Stimulated activated CD4-positive, alpha-beta T cell treated with anti-CD3 and anti-CD28 coated beads, Interleukin-12 subunit alpha, Interleukin-12 subunit beta, amount 100 ng/mL, for 24 hours (primary cell): ENCODE data around the gene MAP4.
"Not testable (repeated sequence)": the region's sequence is repeated elsewhere in the genome, so short reads cannot be mapped to it uniquely, and the experiment has no call there.

Experiments used
- DNase-seq, 2 experiments: peaks; one replicate each; pipeline ENCODE4 v3.0.0-alpha.2; 2020; ENCODE audit warnings: low read depth in 2 of 2

The MAP4 gene

DNA sequence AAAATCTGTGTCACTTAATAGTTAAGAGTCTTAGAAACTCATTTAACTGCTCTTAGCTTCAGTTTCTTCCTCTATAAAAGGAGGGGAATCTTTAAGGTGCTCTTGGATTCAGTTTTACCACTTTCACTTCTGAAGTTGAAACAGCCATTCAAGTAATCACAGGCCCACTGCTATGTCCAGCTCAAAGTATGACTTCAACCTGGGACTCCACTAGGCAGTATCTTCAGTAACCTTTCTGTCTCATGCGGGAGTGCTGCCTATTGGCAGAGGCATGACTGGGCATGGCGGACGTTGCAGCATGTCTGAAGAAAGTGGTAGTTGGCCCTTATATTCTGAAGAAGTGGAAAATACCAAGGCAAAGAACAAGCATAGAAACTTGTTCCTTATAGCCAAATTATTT lies 121.0 kb downstream of the MAP4 start:
- DNase-seq: no peak

DNA sequence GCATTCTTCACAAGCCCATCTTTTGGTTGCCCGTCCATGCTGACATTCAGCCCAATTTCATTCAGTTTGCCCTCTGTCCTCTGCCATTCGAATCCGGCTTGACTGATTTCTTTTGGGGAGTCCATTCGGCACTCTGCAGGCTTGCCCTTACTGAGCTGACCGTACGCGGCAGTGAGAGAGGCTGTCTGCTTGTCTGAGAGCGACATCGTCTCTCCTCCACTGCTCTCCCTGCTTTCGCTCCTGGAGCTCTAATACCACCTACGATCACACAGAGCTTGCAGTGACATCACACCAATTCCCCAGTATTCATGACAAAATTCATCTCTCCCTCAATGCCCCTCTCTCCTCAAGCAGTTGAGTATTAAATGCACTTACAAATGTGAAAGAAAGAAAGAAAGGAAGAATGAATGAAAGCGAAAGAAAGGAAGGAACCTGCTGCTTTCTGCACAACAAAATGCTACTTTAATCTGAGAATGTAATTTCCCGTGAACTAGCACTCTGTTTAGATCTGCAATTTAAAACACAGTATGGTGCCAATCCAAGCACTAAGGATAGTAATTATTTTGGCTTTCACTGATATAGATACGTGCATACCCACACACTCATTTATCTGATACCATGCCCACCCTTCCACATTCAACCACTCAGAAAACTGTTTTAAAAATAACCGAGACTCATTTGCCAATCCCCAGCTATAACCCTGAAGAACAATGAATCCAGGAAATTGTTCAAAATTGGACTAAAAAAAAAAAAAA lies 123.8 kb downstream of the MAP4 start:
- DNase-seq: no peak

DNA sequence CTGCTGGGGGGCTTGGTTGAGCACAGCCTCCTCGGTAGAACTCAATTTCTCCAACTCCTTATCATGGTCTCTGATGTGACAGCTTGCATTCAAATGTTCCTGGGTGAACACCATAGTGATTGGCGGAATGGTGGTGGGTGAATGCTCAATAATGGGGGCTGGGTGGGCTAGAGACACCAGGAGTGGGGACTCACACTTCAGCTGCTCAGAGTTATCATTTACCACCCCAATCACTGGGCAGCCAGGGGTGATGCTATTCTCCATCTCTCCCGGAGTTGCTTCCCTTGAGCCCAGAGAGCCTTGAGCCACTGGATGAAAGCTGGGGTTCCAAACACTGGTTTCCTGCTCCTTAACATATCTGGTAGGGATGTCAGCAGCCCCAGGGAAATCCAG lies 124.6 kb downstream of the MAP4 start:
- no peak for DNase-seq

DNA sequence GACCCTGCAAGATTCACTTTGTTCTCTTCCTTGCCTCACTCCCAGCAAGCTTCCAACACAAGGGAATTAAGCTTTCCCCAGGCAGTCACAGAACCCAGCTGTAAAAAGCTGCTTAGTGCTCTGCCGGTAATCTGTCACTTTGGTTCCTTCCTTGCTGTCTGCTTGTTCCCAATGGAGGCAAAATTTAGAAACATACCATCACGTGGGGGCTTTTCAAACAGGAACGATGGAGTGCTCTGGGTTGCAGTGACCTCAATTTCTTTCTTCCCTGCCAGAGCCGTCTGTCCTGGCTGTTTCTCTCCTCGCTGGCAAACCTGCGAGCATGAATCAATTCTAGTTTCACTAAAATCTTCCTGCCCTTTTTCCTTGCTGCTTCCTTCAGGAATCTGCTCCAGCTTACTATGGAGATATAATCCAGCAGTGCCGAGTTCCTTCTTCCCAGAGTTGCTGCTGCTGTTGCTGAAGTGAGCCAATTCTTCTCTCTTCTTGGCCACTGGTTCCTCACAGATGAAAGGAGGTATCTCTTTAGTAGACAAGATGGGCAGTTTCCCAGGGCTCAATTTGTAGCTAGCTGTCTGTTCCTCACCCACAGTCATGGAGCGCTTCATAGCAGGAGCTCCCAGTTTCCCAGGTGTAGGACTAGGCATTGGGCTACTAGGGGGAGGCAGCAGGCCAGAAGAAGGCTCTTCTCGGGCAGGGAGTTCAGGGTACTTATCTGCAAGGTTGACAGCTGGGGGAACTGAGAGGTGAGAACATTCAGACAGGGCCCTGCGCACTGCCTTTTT lies 125.2 kb downstream of the MAP4 start:
- no peak for DNase-seq

DNA sequence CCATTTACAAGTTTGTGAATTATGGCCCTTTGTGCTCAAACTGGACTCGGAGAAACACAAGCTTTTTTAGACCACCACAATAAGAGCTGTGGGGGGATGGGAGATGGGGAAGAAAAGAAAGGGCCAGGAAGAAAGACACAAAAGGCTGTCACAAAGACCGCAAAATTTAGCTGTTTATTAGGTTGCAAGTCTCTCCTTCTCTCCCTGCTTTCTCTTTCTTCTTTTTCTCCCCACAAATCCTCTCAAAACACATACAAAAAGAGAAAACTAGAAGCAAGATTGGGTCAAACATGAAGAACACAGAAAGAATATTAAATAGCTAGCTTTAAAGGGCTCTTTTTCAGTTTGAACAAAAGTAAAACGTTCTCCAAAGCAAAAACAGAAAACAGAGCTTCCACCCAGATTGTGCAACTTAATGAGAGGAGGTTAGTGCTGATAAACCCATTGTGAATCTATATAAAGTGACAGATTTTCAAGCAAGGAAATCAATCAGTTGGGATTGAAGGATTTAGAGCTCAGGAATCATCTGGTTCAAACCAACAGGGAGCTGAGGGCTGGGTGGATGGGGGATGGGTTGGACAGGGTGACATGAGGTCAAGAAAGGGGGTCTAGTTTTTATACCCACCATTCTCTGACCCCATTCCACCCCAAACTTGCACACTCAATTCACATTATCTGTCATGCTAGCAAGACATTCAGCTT lies 125.9 kb downstream of the MAP4 start:
- no peak for DNase-seq

DNA sequence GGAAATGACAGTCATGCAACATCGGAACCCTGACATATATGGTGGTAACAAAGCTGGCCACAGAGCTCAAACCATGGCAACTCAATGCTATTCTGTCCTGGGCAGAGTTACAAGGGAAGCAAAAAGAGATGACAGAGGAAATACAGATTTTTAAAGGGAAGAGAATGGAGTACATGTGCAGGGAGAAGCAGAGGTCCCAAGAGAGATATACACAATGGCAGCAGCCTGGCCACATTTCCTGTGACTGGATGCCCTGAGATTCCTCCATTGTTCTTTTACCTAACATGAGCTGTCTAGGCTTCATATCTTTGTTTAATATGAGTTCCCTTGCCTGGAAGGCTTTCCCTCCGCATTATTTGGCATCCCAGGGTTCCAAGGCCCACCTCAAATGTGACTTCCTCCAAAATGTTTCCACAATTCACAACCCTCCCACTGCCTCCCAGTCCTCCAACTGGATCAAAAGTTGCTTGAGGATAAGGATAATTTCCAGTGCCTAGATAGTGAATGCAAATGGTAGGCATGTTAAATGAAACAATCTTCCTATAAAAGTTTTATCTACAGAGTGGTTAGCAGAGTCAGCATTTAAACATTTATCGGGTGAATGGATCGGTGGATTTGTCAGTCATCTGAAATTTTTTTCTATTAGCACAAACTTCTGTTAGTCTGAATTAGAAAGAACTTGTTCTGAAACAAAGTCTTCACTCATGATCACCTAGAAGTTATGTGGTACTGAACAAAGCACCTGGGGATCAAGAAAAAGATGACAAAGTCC lies 127.0 kb downstream of the MAP4 start:
- no peak for DNase-seq

DNA sequence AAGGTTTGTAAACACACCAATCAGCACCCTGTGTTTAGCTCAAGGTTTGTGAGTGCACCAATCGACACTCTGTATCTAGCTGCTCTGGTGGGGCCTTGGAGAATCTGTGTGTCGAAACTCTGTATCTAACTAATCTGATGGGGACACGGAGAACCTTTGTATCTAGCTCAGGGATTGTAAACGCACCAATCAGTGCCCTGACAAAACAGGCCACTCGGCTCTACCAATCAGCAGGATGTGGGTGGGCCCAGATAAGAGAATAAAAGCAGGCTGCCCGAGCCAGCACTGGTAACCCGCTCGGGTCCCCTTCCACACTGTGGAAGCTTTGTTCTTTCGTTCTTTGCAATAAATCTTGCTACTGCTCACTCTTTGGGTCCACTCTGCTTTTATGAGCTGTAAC lies 128.2 kb downstream of the MAP4 start:
- not testable (repeated sequence) for DNase-seq

DNA sequence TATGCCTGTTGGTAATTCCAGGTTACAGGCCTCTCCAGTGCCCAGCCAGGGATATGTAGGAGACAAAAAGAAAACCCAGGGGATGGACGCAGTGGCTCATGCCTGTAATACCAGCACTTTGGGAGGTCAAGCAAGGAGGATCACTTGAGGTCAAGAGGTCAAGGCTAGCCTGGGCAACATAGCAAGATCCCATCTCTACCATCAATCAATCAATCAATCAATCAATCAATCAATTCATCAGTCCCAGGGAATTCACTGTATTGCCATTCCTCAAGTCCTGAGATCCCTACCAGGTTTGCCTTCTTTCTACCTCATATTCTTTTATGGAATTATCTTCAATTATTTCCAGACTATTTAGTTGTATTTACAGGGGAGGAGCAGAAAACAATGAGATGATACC lies 131.0 kb downstream of the MAP4 start:
- DNase-seq: no peak

DNA sequence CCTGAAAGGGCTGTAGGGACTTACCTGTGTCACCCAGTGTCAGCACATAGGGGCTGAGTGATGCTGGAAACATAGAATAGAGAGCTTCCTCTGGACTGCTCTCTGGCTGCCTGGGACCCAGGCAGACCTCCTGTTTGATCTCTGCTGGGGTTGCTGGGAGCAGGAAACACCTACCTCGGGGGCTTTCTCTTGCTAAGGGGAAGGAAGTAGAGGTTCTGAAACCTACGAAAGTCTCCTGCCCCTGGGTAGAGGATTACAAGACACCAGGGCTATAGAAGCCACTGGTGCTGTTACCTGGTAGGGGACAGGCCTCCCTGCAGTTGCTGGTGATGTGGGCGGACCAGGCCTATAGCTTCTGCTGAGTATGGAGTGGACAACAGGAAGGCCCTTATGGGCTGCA lies 131.6 kb downstream of the MAP4 start:
- no peak for DNase-seq

DNA sequence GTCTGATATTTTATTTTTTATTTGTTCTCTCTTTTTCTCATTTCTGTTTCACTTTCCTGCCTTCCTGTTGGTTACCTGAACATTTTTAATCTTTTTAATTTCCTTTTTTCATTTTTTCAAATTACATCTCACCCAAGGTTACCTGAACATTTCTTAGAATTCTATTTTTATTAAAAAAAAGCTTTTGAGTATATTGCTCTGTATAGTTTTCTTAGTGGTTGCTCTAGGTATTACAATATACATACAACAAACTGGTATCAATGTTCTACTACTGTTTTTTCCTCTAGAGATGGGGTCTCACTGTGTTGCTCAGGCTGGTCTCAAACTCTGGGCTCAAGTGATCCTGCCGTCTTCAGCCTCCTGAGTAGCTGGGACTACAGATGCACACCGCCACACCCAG lies 133.9 kb downstream of the MAP4 start:
- DNase-seq: no peak

DNA sequence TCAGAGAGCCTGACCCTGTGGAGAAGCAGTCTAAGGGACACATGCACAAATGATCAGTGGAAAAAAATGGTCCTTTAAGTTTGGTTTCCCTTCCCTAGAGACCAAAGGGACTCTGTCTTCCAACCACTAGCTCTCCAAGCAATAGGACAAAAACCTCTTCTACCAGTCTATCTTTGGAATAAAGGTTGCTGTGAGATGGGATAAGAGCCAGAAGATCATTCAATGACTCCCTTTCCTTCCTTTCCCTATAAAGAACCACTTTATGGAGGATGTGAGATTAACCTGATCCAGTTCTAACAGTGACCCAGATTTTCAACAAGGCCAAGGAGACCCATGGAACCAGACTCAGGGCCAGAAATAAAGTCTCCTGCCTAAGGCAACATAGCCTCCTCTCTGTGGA lies 138.5 kb downstream of the MAP4 start:
- DNase-seq: no peak

DNA sequence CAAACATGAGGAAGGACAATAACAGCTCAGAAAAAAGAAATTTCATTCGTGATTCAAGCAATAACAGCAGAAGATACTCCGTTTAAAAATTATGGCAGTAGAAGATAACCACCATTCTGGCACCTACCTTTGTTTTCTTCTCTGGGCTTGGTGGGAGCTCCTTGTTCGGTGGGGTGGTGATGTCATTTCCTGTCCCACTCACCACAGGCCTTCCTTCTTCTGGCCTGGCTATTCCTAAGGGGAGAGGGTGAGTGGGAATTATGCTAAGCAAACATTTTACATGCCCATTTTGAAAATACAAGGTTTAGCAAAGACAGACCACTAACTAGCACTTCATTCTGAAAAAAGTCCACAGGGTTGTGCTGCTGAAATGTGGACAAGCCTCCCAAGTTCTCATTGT lies 138.9 kb downstream of the MAP4 start:
- no peak for DNase-seq

DNA sequence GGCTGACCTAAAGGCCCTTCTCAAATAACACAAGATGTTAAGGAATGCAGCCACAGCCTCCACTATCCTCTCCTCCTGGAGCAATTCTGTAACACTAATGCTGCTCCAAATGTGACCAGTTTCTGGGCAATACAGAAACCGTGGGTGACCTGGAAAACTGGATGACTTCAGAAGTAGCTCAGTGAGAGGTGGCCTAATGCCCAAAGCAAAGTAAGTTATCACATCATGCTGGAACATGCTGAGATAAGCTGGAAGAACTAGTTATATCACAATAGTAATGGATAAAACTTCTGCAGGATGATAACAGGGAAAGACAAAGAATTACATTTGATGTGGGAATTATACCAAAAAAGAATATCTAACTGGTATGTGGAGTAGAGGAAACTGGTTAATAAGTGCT lies 141.3 kb downstream of the MAP4 start:
- DNase-seq: no peak

DNA sequence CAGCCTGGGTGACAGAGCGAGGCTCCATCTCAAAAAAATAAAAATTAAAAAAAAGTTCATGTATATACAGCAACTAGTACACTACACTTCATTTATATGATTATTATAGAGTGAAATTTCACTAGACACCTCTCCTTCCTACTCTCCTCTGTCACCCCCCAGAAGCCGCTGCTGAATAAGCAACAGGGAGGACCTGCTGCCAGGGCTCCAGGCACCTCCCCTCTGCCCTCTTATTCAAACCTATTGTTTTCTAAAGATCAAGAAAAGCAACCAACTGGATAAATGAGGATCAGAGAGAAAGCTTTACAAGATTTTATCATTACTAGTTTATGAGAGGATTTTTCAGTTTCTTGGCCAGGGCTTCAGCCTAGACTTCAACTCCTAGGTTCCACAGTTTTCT lies 141.8 kb downstream of the MAP4 start:
- DNase-seq: no peak

DNA sequence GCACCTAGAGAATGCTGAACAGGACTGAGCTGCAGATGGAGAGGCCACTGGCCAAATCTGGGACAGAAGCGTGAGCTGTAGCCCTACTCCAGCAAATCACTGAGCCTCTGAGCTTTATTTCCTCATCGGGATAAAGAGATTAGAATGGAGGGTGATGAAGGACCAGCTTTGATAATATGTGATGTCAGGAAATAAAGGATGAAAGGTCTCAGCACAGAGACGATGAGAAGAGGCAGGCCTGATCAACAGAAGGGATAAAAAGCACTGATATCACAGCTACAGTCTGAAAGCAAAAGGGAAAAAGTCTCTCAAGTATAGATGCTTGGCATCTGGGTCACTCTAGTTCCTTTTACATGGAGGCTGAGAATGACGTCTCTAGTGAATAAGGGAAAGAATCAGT lies 143.3 kb downstream of the MAP4 start:
- DNase-seq: no peak

DNA sequence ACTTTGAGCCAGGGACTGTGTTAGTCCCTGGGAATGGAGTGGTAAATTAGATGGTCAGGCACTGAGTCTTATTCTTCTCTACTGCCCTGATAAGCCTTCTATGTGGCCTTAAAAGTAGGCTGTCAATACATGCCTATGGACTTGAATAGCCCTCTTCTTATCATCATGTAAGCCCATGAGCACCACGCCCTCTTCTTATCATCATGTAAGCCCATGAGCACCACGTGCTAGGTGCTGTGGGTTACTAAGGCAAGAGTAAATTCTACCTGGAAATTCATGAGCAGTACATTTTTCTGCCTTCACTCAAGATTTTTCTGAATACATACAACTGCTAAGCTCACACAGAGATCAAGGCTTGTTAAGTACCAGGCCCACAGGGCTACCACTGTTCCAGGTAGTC lies 144.8 kb downstream of the MAP4 start:
- DNase-seq: no peak

DNA sequence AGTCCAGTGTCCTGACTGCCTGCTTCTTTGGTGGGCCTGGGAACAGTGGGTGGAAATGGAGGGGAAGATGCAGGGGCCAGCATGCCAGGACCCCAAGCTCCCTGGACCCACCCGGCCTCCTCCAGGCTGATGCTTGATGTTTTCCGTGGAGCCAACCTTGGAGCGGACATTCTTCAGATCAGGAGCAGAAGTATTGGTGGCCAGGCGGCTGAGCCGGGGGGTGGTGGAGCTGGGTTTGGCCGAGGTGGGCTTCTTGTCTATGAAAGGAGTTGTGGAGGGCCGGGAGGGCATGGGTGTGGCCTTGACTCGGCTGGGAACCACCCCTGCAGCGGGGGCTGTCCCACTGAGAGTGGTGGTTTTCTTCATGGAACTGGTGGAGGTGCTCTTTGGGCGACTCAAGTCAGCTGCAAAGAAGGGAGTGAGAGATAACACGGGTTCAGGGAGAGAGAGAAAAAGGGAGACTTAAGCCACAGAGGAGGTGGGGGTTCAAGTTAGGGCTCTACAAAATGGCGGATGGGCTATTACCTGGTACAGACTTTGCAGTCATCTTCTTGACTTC lies 145.4 kb downstream of the MAP4 start:
- no peak for DNase-seq

DNA sequence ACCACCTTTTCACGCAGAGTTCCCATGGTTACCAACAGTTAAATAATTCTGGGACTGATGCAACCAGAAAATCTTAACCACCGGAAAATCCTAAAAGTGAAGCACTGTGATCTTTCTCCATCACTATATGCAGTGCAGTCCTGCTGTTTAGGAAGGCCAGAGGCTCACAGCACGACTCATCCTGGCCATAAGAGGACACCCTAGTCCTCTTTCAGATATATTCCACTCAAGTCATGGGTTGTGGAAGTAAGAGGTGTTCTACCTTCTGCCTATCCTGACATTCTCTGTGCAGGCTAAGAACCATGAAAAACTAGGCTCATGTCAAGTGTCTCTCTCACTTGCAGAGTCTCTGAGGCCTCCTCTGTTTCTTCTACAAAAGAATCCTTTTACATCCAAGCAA lies 146.1 kb downstream of the MAP4 start:
- no peak for DNase-seq

DNA sequence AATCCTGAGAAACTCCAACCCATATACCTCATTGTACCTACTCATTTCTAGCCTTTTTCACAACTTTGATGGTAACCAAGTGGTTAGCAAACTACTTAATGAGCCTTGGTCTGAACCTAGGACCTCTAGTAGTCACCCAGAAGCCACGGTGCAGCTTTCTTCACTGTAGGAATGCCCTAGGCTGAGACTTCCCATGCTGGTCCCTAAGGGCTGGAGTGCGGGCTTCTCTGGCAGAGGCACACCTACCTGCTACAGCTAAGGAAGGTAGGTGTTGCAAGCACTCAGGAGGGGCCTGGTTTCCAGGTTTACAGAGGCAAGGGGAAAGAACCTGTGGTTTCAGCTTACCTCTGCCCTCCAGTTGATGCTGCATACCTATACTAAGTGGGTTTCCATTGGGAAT lies 147.9 kb downstream of the MAP4 start:
- no peak for DNase-seq

DNA sequence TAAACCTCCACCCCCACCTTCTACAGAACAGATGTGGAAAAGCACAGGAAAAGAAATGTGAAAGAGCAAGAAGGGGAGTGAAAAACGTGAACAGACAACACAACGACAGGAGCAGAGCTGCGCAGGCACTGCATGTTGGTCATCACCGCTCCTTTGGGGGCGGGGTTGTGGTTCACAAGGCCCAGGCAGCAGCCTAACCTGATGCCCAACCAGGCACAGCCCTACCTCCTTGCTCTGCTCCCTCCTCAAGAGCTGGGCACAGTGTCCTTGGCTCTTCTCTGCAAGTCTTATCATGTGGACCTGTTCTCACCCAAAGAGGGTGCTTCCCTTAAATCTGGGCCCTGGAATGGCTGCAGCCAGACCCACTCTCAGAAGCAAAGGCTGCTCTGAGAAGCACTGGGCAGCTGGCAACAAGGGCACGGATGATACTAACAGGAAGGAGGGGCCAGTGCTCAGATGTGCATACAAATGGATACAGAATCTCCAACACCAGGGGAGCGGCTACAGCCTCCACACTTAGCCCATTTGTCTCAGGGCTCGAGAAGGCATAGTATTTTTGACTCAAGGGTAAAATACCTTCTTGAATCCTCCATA lies 148.7 kb downstream of the MAP4 start:
- DNase-seq: no peak

DNA sequence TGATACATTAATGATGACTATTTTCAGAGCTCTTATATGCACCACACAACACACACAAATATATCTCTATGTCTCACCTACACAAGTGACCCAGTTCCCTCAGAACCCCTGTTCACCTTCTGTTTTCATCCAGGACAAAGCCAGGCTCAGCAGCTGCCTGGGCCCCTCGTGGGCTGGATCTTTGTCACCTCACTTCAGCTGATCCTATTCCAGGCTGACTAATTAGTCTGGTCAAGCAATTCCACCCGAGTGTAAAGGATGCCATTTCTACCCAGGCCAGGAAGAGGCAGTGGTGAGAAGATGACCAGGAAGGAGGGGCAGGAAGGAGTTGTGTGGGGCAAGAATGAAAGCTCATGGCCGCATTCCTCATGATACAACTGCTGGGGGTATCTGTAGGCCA lies 151.0 kb downstream of the MAP4 start:
- DNase-seq: no peak
